HG03521 (cell line): ENCODE data around the gene ARHGAP26.
A peak's percentile ranks its signal among the peaks of the same experiment; 100 is the strongest.

Source experiments
- ATAC-seq: cut with Tn5 transposase; IDR thresholded peaks from one replicate; pipeline ENCODE4 v1.9.1; 2021; ENCODE audit warnings: mild to moderate bottlenecking, moderate library complexity; ENCODE audit not compliant: unreplicated experiment

ARHGAP26 gene

GRCh38 chr5:143207563-143208364 is 437.6 kb downstream of the ARHGAP26 start:
- no peak for ATAC-seq

- no peak for ATAC-seq
Measured at GRCh38 chr5:143208365-143208641, 438.1 kb downstream of the ARHGAP26 start.

- no peak for ATAC-seq
Measured at GRCh38 chr5:143208781-143209510, 438.8 kb downstream of the ARHGAP26 start.

GRCh38 chr5:143209881-143210395 is 439.8 kb downstream of the ARHGAP26 start:
- no peak for ATAC-seq

GRCh38 chr5:143210576-143210975 is 440.4 kb downstream of the ARHGAP26 start:
- no peak for ATAC-seq

GRCh38 chr5:143212261-143212660 is 442.1 kb downstream of the ARHGAP26 start:
- no peak for ATAC-seq

GRCh38 chr5:143213231-143213850 is 443.2 kb downstream of the ARHGAP26 start:
- ATAC-seq, result no peak

- peak; percentile 50 for ATAC-seq
Measured at GRCh38 chr5:143213851-143214363, 443.7 kb downstream of the ARHGAP26 start.

GRCh38 chr5:143214458-143214857 is 444.3 kb downstream of the ARHGAP26 start:
- ATAC-seq, result no peak

- no peak for ATAC-seq
Measured at GRCh38 chr5:143214890-143215289, 444.7 kb downstream of the ARHGAP26 start.

GRCh38 chr5:143215690-143216089 is 445.5 kb downstream of the ARHGAP26 start:
- no peak for ATAC-seq

GRCh38 chr5:143216211-143216610 is 446.0 kb downstream of the ARHGAP26 start:
- no peak for ATAC-seq

- no peak for ATAC-seq
Measured at GRCh38 chr5:143217065-143217803, 447.1 kb downstream of the ARHGAP26 start.

- ATAC-seq, result no peak
Measured at GRCh38 chr5:143217804-143218160, 447.6 kb downstream of the ARHGAP26 start.

- no peak for ATAC-seq
Measured at GRCh38 chr5:143218517-143219170, 448.5 kb downstream of the ARHGAP26 start.

- ATAC-seq, result no peak
Measured at GRCh38 chr5:143219696-143220095, 449.5 kb downstream of the ARHGAP26 start.

GRCh38 chr5:143220748-143221251 is 450.6 kb downstream of the ARHGAP26 start:
- ATAC-seq, result no peak

- ATAC-seq, result peak; percentile 54
Measured at GRCh38 chr5:143222287-143223231, 452.4 kb downstream of the ARHGAP26 start.

- ATAC-seq, result no peak
Measured at GRCh38 chr5:143224672-143225071, 454.5 kb downstream of the ARHGAP26 start.
